Measurements from ENCODE around the gene TAGLN2.
"Not testable (repeated sequence)": the region's sequence is repeated elsewhere in the genome, so short reads cannot be mapped to it uniquely, and the experiment has no call there.

TAGLN2 gene

DNA sequence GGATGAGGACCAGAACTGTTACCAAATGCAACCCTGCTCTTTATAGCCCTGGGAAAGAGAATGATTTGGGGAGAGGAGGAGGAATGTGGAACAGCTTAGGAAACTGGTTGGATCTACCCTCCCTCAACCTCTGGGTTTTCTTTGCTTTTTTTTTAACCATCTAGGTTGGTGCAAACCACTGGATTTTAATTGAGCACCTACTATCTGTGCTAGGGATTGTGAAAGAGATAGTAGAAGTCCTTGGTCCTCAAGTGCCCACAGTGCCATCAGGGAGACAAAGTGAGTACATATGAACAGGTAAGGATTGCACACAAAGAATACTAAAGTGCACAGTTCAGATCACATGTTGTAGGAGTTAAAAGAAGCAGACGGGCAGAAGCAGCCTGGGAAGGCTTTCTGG lies 4.7 kb downstream of the TAGLN2 start:
- no peak for FAIRE-seq

DNA sequence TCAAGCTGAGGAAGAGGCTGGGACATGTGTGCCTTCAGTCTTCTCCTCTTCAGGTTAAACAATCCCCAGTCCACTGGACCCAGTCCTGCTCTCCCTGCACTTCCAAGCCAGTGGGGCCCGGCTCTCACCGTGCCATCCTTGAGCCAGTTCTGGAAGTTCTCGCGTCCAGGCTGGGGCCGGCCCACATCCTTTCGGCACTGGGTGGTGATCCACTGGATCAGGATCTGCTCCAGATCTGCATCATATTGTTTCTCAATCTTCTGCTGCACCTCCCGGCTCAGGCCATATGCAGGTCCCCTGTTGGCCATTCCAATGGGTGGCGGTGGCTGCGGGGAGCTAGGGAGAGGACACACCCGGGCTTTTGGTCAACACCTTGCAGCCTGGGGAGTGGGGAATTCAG lies 5.1 kb downstream of the TAGLN2 start:
- no peak for FAIRE-seq

DNA sequence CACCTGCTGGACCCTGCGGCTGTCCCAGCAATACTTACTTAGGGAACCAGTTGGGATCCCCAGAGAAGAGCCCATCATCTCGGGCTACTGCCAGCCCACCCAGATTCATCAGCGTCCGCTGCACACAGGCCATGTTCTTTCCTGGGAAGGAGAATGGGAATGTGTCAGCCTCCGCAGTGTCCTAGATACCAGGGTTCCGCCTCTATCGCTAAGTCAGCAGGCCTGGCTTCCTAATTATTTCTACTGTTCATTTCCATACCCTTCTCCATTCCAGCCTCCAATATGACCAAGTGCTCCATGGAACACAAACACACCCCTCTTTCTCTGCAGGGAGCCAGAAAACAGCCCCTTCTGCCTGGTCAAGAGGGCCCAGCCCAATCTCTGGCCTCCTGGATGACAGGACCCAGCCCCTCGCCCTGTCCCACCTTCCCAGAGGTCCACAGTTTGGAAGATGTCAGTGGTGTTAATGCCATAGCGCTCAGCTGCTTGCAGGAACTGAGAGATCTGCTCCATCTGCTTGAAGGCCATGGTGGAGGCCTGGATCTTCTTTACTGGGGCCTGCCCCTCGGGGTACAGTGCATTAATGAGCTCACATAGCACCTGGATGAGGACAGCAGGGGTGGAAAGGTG lies 6.0 kb downstream of the TAGLN2 start:
- no peak for FAIRE-seq

DNA sequence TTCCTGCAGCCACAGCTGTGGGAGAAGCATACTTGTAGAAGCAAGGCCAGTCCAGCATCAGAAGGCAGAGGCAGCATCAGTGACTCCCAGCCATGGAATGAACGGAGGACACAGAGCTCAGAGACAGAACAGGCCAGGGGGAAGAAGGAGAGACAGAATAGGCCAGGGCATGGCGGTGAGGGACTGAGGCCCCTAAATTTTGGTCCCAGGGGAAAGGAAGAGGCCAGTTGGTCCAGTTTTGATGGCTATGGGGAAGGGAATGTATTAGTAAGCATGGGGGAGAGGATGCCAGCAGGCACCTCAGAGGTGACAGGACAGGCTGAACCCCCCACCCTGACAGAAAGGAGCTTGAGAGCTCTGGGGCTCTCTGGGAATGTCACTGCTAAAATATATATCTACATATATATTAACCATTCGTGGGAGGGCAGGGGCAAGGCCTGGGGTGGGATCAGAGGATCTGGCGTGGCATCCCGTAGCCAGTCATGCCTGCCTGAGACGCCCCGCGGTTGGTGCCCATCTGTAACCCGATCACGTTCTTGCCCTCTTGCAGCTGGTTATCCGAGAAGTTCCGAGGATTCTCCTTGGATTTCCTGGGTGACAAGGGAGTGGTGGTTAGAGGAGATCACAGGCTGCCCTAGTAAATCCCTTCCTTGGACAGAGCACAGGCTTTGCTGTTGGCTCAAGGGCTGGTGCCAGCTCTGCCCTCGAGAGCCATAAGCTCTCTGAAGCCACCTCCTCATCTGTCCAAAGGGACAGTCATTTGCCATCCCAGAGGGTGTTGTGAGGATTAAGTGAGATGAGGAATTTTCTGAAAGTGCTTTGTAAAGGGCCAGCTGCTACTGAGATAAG lies 6.7 kb downstream of the TAGLN2 start:
- FAIRE-seq = no peak

DNA sequence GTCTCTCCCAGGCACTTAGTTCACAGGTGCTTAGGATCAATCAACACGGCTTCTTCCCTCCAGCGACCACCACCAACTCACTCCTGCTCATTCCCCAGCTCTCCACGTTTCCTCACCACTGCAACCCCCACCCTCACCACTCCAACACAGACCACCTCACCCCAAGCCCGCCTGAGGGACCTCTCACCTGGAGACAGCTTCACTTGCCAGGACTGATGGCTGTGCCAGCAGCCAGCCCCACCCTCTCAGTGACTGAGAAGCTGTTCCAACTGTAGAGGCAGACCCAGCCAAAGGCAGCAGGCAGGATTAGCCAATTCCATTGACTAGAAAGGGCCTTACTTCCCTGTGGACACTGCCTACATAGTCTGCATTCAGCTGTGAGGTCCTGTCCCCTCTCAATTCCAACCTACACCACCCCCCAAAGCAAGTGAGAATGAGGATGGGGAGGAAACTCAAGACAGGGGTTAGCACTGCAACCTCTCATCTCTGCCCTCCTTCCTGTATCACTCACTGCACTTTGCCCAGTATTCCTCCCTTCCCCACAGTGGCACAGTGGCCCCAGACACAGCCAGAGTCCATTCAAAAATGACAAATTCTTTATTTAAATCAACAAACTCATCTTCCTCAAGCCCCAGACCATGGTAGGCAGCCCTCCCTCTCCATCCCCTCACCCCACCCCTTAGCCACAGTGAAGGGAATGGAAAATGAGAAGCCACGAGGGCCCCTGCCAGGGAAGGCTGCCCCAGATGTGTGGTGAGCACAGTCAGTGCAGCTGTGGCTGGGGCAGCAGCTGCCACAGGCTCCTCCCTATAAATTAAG lies 7.6 kb downstream of the TAGLN2 start:
- no peak for FAIRE-seq

DNA sequence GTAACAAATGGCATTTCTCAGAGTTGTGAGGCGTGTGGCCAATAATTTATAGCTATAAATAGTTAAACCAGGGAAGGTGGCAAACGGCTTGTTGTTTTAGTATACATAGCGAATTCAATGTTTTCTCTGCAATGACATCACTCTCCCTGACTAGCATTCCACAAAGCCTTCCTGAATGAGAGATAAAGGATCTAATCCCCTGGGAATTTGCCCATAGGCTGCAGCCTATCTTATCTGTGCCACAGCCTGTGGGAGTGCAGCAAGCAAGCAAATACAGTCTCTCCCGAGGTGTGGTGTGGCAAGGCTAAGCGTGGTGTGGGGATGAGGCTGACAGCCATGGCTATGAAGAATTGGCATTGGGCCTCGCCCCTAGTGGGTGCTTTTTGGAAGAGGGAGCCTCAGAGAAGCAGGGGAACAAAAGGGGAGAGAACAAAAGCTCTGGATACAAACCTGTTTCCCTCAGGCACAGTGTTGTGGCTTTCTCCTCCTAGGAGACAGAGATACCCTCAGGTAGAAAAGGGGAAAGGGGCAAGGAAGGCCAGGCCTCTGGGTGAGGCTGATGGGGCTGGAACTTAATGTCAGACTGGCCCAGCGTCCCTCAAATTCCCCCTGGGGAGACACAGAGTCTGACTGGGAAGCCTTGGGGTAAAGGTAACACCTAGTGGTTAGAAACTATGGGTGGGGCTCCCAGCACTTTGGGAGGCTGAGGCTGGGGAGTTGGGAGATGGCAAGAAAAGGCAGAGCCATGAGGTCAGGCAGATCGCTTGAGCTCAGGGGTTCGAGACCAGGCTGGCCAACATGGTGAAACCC lies 8.9 kb downstream of the TAGLN2 start:
- FAIRE-seq = no peak

DNA sequence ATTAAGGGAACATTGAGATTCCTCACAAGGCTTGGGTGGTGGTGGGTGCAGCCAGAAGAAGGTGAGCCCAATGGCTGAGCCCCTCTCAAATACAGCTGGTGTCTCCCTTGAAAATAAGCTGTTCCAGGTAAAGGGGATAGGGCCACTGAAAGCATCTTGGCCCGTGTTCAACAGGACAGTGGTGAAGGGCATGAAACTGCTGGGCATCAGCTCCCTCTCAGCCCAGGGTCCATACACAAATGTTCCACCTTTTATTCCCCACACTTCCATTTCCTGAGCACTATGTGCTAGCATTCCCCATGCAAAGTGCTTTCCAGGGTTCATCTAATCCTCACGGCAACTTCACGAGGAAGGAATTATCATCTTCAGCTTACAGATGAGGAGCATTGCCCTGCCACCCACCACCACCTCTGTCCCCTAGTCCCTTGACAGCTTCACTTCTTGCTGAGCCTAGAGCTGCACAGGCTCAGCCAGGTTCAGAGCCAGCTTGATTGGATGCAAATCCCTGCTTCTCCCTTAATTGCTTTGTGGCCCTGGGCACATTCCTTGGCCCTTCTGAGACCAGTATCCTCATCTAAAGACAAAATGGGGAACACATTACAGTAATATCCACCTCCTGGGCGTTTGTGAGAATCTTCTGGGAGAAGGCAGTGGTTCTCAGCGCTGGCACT lies 9.6 kb downstream of the TAGLN2 start:
- FAIRE-seq = no peak

DNA sequence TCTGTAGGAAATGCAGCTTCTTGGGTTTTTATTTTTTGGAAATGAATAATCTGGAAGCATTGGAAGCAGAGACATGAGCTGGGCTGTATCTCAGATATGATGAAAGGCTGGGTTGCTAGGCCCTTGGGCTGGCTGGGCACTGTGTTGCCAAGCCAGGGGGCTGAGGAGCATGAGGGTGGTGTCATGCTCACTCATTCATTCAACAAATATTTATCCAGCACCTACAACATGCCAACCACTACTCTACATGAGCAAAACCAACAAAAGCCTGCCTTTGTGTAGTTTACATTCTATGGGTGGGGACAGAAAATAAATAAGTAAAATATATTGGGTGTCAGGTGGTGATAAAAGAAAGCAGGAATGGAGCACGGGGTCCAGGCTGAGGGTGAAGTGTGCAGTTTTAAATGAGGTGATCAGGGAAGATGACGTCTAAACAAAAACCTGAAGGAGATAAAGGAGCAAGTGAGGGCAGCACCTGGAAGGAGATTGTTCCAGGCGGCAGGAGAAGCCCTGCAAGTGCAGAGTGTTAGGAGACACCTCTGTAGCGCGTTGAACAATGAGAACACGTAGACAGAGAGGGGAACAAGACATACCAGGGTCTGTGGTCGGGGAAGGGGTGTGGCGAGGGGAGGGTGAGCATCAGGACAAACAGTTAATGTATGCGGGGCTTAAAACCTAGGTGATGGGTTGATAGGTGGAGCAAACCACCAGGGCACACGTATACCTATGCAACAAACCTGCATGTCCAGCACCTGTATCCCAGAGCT lies 10.9 kb downstream of the TAGLN2 start:
- FAIRE-seq = no peak

DNA sequence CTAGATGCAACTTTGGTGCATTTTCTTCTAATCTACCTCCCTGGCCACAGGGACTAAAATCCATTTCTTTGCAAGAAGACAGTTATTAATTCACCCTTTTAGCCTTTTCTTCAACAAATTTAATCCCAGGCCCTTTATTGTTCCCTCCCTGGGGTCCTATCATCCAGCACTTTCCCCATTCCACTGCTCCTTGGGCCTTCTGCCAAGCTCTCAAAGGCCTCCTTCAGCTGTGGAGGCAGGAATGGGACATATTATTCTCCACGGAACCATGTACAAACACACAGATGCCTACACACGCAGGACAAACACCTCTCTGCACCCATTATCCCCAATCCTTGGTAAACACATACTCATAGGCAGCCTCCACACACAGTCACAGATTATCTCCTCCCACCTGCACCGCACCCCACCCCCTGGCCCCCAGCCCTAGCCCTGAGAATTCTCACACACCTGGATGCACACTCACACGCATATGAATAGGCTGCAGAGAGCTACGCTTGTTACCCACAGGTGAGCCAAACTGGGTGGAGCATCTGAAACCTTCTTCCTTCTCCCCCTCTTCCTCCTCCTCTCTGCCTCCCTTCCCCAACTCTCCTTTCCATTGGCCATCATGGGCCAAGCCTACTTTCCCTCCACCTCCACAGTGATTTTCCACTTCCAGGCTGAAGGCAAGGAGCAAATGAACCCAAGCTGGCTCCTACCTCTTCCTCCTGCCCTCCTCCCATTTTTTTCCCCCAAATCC lies 11.7 kb downstream of the TAGLN2 start:
- no peak for FAIRE-seq

DNA sequence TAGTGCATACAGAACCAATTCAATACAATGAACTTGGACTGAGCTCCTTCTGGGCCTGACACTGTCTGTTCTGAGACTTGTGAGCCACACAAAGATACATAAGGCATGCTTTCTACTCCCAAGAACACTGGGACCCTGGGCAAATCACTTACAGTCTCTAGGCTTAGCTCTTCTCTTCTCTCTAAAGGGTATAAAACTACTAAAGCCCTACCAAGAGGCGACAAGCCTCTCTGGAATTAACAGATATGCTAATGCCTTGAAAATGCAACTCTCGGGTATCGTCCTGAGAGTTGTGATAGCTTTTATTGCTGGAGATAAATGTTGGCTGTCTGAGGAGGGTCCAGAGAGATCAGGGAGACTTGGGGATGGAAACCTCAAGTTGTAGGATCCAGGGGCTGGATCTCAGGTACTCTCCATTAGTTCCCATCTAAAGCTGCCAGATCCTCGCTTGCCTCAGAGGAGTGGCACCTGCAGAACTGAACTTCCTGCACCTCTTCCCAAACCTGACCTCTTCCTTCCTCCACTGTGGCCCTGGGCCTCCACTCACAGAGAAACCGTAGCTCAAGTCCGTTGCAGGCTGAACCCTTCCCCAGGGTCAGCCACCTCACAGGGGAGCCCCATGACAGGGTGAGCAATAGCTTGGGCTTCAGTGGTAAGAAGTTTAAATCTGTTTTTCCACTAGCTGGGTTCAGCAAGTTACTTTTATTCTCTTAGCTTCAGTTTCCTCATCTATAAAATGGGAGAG lies 13.8 kb downstream of the TAGLN2 start:
- no peak for FAIRE-seq

DNA sequence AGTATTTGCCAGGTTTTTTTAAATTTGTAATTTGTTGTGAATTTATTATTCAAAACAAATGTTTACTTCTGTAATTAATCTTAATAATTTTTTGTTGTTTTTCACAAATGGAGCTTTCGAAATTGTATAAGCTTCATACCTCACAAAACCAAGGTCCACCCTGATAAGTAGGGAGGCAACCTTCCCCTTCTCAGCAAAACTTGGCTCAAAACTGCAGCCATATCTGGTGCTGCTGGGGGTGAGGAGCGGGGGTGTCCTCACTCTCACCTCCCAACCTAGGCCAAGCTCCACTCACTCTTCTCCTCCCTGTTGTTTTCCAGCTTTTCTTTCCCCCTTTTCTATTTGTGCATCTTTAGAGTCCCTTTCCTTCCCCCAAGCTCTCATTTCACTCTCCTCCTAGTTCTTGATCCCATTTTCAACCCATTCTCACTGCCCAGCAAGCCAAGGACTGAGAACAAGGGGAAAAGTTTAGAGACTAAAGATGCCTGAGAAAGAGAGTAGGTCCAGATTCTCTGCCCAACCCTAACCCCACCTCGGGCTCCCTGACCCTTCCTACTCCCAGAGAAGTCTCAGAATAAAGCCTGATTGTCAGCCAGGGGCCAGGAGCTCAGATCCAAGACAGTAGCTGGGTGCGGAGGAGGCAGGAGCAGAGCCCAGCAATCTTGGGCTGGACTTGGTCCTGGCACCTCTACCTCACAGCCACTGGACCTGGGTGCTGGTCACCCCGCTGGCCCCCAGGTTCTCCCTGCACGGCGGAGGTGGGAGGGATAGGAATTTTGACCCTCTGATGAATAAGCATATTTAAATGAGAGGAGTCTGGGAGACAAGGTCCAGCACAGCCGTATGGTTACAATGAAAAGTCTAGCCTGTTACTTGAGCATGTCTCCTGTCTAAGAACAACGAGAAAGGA lies 17.0 kb downstream of the TAGLN2 start:
- no peak for FAIRE-seq

DNA sequence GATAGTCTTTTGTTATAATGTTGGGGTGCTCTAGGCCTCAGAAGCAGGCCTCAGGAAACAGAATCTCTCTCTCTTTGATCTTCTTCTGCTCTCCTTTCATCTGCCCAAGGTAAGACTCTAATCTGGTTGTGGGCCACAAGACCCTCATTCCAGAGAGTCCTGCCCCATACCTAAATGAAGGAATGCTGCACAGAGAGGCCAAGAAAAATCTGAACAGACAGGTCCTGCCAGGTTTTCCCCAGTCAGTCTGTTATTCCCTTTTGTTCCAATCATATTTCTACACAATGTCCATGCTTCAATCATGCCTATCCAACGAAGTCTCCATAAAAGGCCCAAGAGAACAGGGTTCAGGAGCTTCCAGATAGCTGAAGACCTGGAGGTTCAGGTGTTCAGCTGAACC lies 18.3 kb downstream of the TAGLN2 start:
- FAIRE-seq = no peak

DNA sequence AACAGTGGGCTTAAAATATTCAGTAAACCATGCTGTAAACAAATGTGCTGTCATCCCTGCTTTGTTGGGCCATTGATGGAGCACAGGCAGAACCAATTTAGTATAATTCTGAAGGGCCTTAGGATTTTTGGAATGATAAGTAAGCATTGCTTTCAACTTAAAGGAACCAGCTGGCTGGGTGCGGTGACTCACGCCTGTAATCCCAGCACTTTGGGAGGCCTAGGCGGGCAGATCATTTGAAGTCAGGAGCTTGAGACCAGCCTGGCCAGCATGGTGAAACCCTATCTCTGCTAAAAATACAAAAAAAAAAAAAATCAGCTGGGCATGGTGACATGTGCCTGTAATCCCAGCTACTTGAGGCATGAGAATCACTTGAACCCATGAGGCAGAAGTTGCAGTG lies 21.3 kb downstream of the TAGLN2 start:
- FAIRE-seq = not testable (repeated sequence)

DNA sequence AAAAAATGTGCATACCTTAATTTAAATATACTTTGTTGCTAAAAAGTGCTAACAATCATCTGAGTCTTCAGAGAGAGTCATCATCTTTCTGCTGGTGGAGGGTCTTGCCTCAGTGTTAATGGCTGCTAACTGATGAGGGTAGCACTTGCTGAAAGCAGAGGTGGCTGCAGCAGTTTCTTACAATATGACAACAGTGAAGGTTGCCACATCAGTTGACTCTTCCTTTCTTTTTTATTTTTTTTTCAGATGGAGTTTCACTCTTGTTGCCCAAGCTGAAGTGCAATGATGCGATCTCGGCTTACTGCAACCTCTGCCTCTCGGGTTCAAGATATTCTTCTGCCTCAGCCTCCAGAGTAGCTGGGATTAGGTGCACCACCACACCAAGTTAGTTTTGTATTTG lies 22.8 kb downstream of the TAGLN2 start:
- FAIRE-seq = no peak

DNA sequence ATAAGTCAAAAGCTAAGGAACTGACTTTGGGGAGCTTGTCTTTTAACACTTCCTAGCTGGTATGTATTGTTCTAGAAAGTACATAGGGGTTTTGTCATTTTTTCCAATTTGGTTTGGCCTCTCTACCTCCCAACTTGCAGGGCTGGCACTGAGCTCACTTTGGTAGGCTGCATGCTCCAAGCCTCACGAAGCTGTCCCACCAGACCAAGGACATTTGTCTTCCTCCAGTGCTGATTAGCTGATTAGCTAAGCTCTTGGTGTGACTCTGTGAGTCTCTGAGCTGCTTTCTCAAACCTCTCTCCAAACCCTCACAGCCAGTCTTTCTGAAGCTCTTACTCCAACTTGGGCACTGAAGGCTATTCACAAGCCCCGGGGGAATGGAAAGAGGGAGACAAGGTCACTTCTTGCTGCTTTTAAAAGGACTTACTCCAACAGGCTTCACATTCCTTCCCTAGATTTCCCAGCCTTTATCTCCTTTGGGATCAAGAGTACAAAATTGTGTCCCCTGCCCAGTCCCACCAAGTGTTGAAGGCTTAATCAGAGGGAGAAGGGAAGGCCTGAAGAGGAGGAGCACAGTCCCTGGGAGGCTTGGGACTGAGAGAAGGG lies 24.4 kb downstream of the TAGLN2 start:
- FAIRE-seq = no peak

DNA sequence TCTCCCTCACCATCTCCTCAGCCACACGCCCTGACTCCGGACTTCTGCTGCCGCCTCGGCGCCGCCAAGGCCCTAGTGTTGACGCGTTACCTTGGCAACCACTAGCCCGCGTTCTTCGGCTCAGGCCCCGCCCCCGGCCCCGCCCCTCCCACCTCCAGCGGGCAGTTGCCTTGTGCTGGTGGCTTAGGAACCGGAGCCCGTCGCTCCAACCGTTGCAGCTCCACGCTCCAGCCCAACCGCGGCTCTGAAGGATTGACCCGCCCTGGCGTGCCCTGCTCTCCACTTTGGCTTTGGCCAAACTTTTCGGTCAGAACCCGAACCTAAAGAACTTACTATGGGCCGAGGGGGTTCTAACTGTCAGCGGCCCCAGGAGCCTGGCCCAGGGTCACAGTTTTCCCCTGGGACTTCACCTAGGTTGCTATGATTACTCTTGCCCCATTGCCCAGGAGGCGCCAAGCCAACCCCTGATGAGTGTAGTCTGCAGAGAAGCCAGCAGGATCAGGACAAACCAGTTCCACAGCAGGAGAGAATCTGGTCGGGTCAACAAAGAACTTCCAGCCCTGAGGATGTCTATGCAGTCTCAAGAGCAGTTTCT lies 25.1 kb downstream of the TAGLN2 start, which contains the start of gene CFAP45:
Gene CFAP45 (minus strand): TSS at position 80 of the 595 bp plus-strand sequence. CDS start 67 bp downstream, at position 13.
- FAIRE-seq = no peak

DNA sequence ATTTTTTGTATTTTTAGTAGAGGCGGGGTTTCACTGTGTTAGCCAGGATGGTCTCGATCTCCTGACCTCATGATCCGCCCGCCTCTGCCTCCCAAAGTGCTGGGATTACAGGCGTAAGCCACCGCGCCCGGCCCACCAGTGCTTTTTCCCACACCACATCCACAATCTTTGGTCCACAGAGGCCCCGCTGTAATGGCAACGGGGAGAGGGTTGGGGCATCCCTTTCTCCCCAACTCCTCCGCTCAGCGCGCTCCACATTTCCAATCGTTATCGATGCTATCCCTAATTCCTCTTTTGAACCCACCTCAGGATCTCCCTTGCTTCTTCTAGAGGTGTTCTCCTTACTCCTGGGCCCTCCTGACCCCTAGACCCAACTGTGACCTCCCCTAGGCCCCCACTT lies 25.7 kb downstream of the TAGLN2 start:
- FAIRE-seq = not testable (repeated sequence)

DNA sequence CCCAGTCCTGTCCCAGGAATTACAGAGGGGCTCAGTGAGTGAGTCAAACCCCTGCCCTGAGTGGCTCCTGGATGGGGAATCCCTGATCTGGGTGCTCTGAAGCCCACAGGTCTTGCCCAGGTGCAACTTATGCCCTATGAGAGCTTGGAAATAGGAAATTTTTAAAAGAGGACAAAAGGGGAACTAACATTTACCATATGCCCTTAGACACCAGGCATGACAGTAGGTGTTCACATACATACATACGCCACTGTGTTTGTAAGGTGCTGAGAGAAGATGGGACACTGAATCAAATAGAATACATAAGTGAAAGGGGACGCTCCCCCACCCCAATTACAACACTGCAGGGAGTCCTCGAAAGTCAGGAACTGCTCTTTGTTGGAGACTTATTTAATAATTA lies 26.8 kb downstream of the TAGLN2 start:
- no peak for FAIRE-seq

Measured in G401.6 (cell line).